HCT116 (cell line): ENCODE measurements around the gene DDN. TPM values are rescaled to one million over a fixed set of nuclear protein-coding genes. Genes with fewer than 3 reads are reported as not detected.

Source experiments
- ATAC-seq: fragments of 200-7000 bp; cut with Tn5 transposase; 2 replicates; pipeline ENCODE4 v1.9.1; 2020; ENCODE audit warnings: mild to moderate bottlenecking, moderate library complexity
- BruUV-seq: library from RNA; stranded (reverse); fragments of 400-500 nt; replicated peaks from 2 replicates; lab custom pipeline; 2021; lab: Mats Ljungman, UMichigan
- CTCF ChIA-PET: fragments of 300-600 bp; sonication (Branson Sonifier 250); formaldehyde crosslinking; loops from one replicate; lab custom pipeline; 2021; ENCODE audit warnings: antibody characterized with exemption; lab: Charles Lee
- POLR2A ChIA-PET: fragments of 300-600, 350-600 bp; sonication (Branson Sonifier 250); formaldehyde crosslinking; loops from one replicate; lab custom pipeline; 2021; ENCODE audit warnings: antibody characterized with exemption; lab: Charles Lee
- RAD21 ChIA-PET, 2 experiments: fragments of 300-600 bp; sonication (Branson Sonifier 250); formaldehyde crosslinking; loops; one replicate each; lab custom pipeline; 2023; ENCODE audit warnings: low total read pairs in 2 of 2; ENCODE audit not compliant: uncharacterized antibody in 2 of 2, unreplicated experiment in 2 of 2, low non-redundant PET in 1 of 2; lab: Charles Lee
- DNase-seq: peaks from one replicate; pipeline ENCODE4 v3.0.0-alpha.2; 2010; ENCODE audit warnings: low read depth, low spot score
- H2AFZ ChIP-seq: fragments of 200-600 bp; shearing (Covaris generic), sonication (generic); 2 replicates; pipeline ENCODE4 v1.6.1; 2017; ENCODE audit warnings: low read depth, mixed run types, mixed read lengths, antibody characterized with exemption, low read length; ENCODE audit not compliant: poor library complexity, severe bottlenecking
- H3K27ac ChIP-seq: 2 replicates; pipeline ENCODE4 v1.5.1; 2012; ENCODE audit warnings: low read depth, low read length
- H3K27me3 ChIP-seq: fragments of 200-600 bp; sonication (generic); 2 replicates; pipeline ENCODE4 v1.6.1; 2016; ENCODE audit warnings: mixed run types, low read length, mixed read lengths; ENCODE audit not compliant: insufficient read depth
- H3K36me3 ChIP-seq, 2 experiments: fragments of 200-500 bp in 1 of 2; fragments of 200-600 bp in 1 of 2; sonication (Bioruptor generic) in 1 of 2; sonication (generic) in 1 of 2; 2 replicates each; pipeline versions ENCODE4 v1.5.1 to v1.6.1; 2014 to 2016; ENCODE audit warnings: low read length in 2 of 2, inconsistent platforms in 1 of 2, mixed read lengths in 1 of 2, mixed run types in 1 of 2; ENCODE audit not compliant: insufficient read depth in 2 of 2, control insufficient read depth in 1 of 2
- H3K4me1 ChIP-seq, 2 experiments: fragments of 200-600 bp in 1 of 2; sonication (generic) in 1 of 2; 2 replicates each; pipeline versions ENCODE4 v1.5.1 to v1.6.1; 2012 to 2017; ENCODE audit warnings: low read length in 2 of 2, inconsistent platforms in 1 of 2, mild to moderate bottlenecking in 1 of 2, mixed read lengths in 1 of 2, mixed run types in 1 of 2, moderate library complexity in 1 of 2; ENCODE audit not compliant: insufficient read depth in 2 of 2, control insufficient read depth in 1 of 2
- H3K4me2 ChIP-seq: fragments of 200-600 bp; sonication (generic); 2 replicates; pipeline ENCODE4 v1.6.1; 2017; ENCODE audit warnings: mixed run types, low read length, mixed read lengths
- H3K4me3 ChIP-seq, 2 experiments: fragments of 200-600 bp in 1 of 2; sonication (generic) in 1 of 2; replicated peaks in 1 of 2; 2 replicates each; pipeline ENCODE4 v1.5.1; 2011 to 2016; ENCODE audit warnings: low read length in 2 of 2, control low read depth in 1 of 2, low read depth in 1 of 2, mild to moderate bottlenecking in 1 of 2, mixed read lengths in 1 of 2, mixed run types in 1 of 2
- H3K79me2 ChIP-seq: fragments of 200-600 bp; sonication (generic); 2 replicates; pipeline ENCODE4 v1.6.1; 2017; ENCODE audit warnings: mild to moderate bottlenecking, mixed run types, low read length, moderate library complexity, mixed read lengths; ENCODE audit not compliant: insufficient read depth
- H3K9ac ChIP-seq: fragments of 200-600 bp; sonication (generic); 2 replicates; pipeline ENCODE4 v1.6.1; 2016; ENCODE audit warnings: low read length, mixed read lengths
- H3K9me2 ChIP-seq: fragments of 200-600 bp; sonication (generic), shearing (Covaris generic); 2 replicates; pipeline ENCODE4 v1.6.1; 2017; ENCODE audit warnings: mixed run types, mild to moderate bottlenecking, moderate library complexity; ENCODE audit not compliant: insufficient read depth
- H3K9me3 ChIP-seq, 2 experiments: fragments of 200-500 bp in 1 of 2; fragments of 200-600 bp in 1 of 2; sonication (Bioruptor generic) in 1 of 2; sonication (generic) in 1 of 2; 2 replicates each; pipeline ENCODE4 v1.6.1; 2014 to 2017; ENCODE audit warnings: low read length in 2 of 2, mixed read lengths in 2 of 2, inconsistent platforms in 1 of 2, low read depth in 1 of 2, mild to moderate bottlenecking in 1 of 2, mixed run types in 1 of 2, moderate library complexity in 1 of 2; ENCODE audit not compliant: control insufficient read depth in 1 of 2, insufficient read depth in 1 of 2
- H4K20me1 ChIP-seq: fragments of 200-600 bp; sonication (generic), shearing (Covaris generic); 2 replicates; pipeline ENCODE4 v1.6.1; 2017; ENCODE audit warnings: mixed run types, mild to moderate bottlenecking, moderate library complexity; ENCODE audit not compliant: insufficient read depth
- CBX3 ChIP-seq: IDR thresholded peaks from 2 replicates; pipeline ENCODE4 v1.6.1; 2012; ENCODE audit warnings: low read depth
- CTCF ChIP-seq, 3 experiments: fragments of 200-600 bp in 1 of 3; sonication (generic) in 1 of 3; IDR thresholded peaks in 2 of 3; conservative IDR thresholded peaks in 1 of 3; 2 replicates each; pipeline ENCODE4 v1.5.1; 2012 to 2017; ENCODE audit warnings: low read depth in 2 of 3, low read length in 2 of 3, antibody characterized with exemption in 1 of 3, borderline replicate concordance in 1 of 3, control low read depth in 1 of 3, mild to moderate bottlenecking in 1 of 3, mixed read lengths in 1 of 3, mixed run types in 1 of 3, moderate library complexity in 1 of 3; ENCODE audit not compliant: insufficient read depth in 1 of 3
- EGR1 ChIP-seq: IDR thresholded peaks from 2 replicates; pipeline ENCODE4 v1.6.1; 2012; ENCODE audit warnings: low read depth
- ELF1 ChIP-seq: IDR thresholded peaks from 2 replicates; pipeline ENCODE4 v1.6.1; 2012; ENCODE audit warnings: low read depth, borderline replicate concordance
- EZH2phosphoT487 ChIP-seq: fragments of 200-600 bp; IDR thresholded peaks from 2 replicates; pipeline ENCODE4 v1.6.1; 2018; ENCODE audit warnings: antibody characterized with exemption, borderline replicate concordance
- JUND ChIP-seq: IDR thresholded peaks from 2 replicates; pipeline ENCODE4 v1.6.1; 2012
- POLR2A ChIP-seq: IDR thresholded peaks from 2 replicates; pipeline ENCODE4 v1.7.0; 2011; ENCODE audit warnings: borderline replicate concordance; ENCODE audit not compliant: insufficient read depth, insufficient read length; ENCODE audit errors: extremely low read depth
- POLR2AphosphoS5 ChIP-seq: IDR thresholded peaks from 2 replicates; pipeline ENCODE4 v1.6.1; 2011; ENCODE audit warnings: mild to moderate bottlenecking, low read depth, low read length, moderate library complexity
- REST ChIP-seq: IDR thresholded peaks from 2 replicates; pipeline ENCODE4 v1.6.1; 2012; ENCODE audit warnings: low read depth
- SIN3A ChIP-seq: IDR thresholded peaks from 2 replicates; pipeline ENCODE4 v1.6.1; 2012; ENCODE audit warnings: low read depth
- SP1 ChIP-seq: IDR thresholded peaks from 2 replicates; pipeline ENCODE4 v1.6.1; 2012; ENCODE audit warnings: low read depth
- ZBTB33 ChIP-seq: IDR thresholded peaks from 2 replicates; pipeline ENCODE4 v1.6.1; 2011; ENCODE audit warnings: mild to moderate bottlenecking, low read length, moderate library complexity; ENCODE audit not compliant: insufficient replicate concordance; ENCODE audit errors: extremely low read depth
- ZFX ChIP-seq: fragments of 450-650 bp; IDR thresholded peaks from 2 replicates; pipeline ENCODE4 v1.6.1; 2017
- intact Hi-C: fragments of 100-400 bp; cut with micrococcal nuclease; formaldehyde crosslinking; loops from 2 replicates; pipeline ENCODE4 v1.10.0; 2022
- total RNA-seq: library from RNA; stranded (reverse); gene quantifications from one replicate; pipeline ENCODE4 v1.2.1, GENCODE V29; 2021; ENCODE audit not compliant: unreplicated experiment

The DDN gene
- total RNA-seq, 1 experiment from 2014 or later: 8.1 TPM

- no peaks in the 10 kb centered on the region for H3K36me3 ChIP-seq
- intact Hi-C loops: no loop called here
- H3K79me2 ChIP-seq: no peaks in the 10 kb centered on the region
- no peak overlapping the region for H2AFZ ChIP-seq
- no peaks in the 10 kb centered on the region for H3K9me3 ChIP-seq
- ATAC-seq: no peak
- ChIA-PET RAD21 (no interaction called here), CTCF (interaction anchor here (1.4 kb wide), 1 partner anchor 129 kb away, joined by 3 read pairs; no protein-coding TSS in a partner anchor), POLR2A (no interaction called here)
- H3K4me2 ChIP-seq: no peak overlapping the region
- no peak for DNase-seq
- TF ChIP-seq SIN3A (no peak), REST (no peak), SP1 (no peak), ZFX (no peak), JUND (no peak)
- no peak overlapping the region for H3K9ac ChIP-seq
- no peaks in the 10 kb centered on the region for H3K9me2 ChIP-seq
- peaks cover 3 to 19% of the 10 kb centered on the region in 2 experiments for H3K4me1 ChIP-seq
- H3K27me3 ChIP-seq: peaks cover 8% of the 10 kb centered on the region; the same call in 1 of the 2 replicates
- no peaks in the 10 kb centered on the region for H4K20me1 ChIP-seq
- no peak overlapping the region for H3K27ac ChIP-seq
- no TSS peak for BruUV-seq
- no peak overlapping the region for H3K4me3 ChIP-seq
Measured at GRCh38 chr12:48981757-48982157, 17.4 kb downstream of the DDN start.

GRCh38 chr12:48980953-48981756 lies 18.0 kb downstream of the DDN start:
- H2AFZ ChIP-seq: no peak overlapping the region
- TF ChIP-seq EZH2phosphoT487 (no peak), EGR1 (no peak), POLR2AphosphoS5 (no peak), CBX3 (no peak), ZBTB33 (no peak), ELF1 (no peak), POLR2A (no peak), CTCF (IDR thresholded peaks at IDR 0.05 in 2 of 3, conservative IDR thresholded peaks at IDR 0.05 in 1 of 3; ENCODE audit: borderline replicate concordance in 1 of 3, insufficient read depth in 1 of 3, low read depth in 2 of 3, low read length in 2 of 3) (no peak)

More at GRCh38 chr12:48980953-48981756, 18.0 kb downstream of the DDN start:
- H4K20me1 ChIP-seq: no peaks in the 10 kb centered on the region
- no peak overlapping the region for H3K4me3 ChIP-seq
- no peak overlapping the region for H3K9ac ChIP-seq
- ChIA-PET POLR2A (no interaction called here), RAD21 (no interaction called here), CTCF (no interaction called here)
- intact Hi-C loops: no loop called here
- no peaks in the 10 kb centered on the region for H3K9me2 ChIP-seq
- BruUV-seq: no TSS peak
- no peaks in the 10 kb centered on the region for H3K36me3 ChIP-seq
- peaks cover 8% of the 10 kb centered on the region; the same call in 1 of the 2 replicates for H3K27me3 ChIP-seq
- DNase-seq (no peak), ATAC-seq (no peak)
- H3K27ac ChIP-seq: no peak overlapping the region; the same call in 1 of the 2 replicates
- peaks cover 3 to 19% of the 10 kb centered on the region in 2 experiments for H3K4me1 ChIP-seq
- no peaks in the 10 kb centered on the region for H3K9me3 ChIP-seq
- no peaks in the 10 kb centered on the region for H3K79me2 ChIP-seq
- H3K4me2 ChIP-seq: no peak overlapping the region
